Ascending aorta (tissue), 2 donors: ENCODE data around the gene EPSTI1. TPM values are rescaled to one million over a fixed set of nuclear protein-coding genes. Genes with fewer than 3 reads are reported as not detected.

Experiments used
- DNase-seq, 2 donors: peaks; one replicate each; pipeline ENCODE4 v3.0.0-alpha.2; 2019; ENCODE audit warnings: low spot score in 2 of 2
- H3K27ac ChIP-seq, 2 donors: fragments of 200-600 bp; sonication (generic); one replicate each; pipeline ENCODE4 v1.5.1; 2016 to 2017; ENCODE audit warnings: mild to moderate bottlenecking in 1 of 2
- H3K27me3 ChIP-seq: fragments of 200-600 bp; sonication (generic); one replicate; pipeline ENCODE4 v1.5.1; 2017
- H3K36me3 ChIP-seq, 2 donors: fragments of 200-600 bp; sonication (generic); one replicate each; pipeline ENCODE4 v1.5.1; 2016
- H3K4me1 ChIP-seq, 2 donors: fragments of 200-600 bp; sonication (generic); one replicate each; pipeline ENCODE4 v1.5.1; 2016 to 2017; ENCODE audit warnings: mild to moderate bottlenecking in 1 of 2
- H3K4me3 ChIP-seq, 2 donors: fragments of 200-600 bp; sonication (generic); one replicate each; pipeline ENCODE4 v1.5.1; 2016 to 2017; ENCODE audit warnings: mild to moderate bottlenecking in 1 of 2
- H3K9me3 ChIP-seq, 2 donors: fragments of 200-600 bp; sonication (generic); one replicate each; pipeline ENCODE4 v1.5.1; 2016
- CTCF ChIP-seq, 3 experiments: fragments of 200-600 bp in 2 of 3; fragments of 450-650 bp in 1 of 3; sonication (generic) in 2 of 3; IDR thresholded peaks; one replicate each; pipeline ENCODE4 v1.5.1; 2016 to 2019; ENCODE audit warnings: antibody characterized with exemption in 3 of 3, mild to moderate bottlenecking in 1 of 3, moderate library complexity in 1 of 3
- intact Hi-C: fragments of 100-400 bp; cut with DNase I; formaldehyde crosslinking; loops from one replicate; pipeline ENCODE4 v1.15.1; 2023
- total RNA-seq: library from RNA; depleted of rRNA; stranded (reverse); fragments of >200 nt; gene quantifications from one replicate; pipeline ENCODE4 v1.1.0, GENCODE V29; 2016

EPSTI1 gene
- total RNA-seq, 1 donor from 2014 or later, result 3.2 TPM

- Histone ChIP-seq H3K9me3 (no peaks in the 10 kb centered on the region), H3K4me3 (no peak overlapping the region), H3K27me3 (no peaks in the 10 kb centered on the region), H3K27ac (no peak overlapping the region), H3K36me3 (no peaks in the 10 kb centered on the region), H3K4me1 (no peaks in the 10 kb centered on the region)
- no peak for DNase-seq
- intact Hi-C loops, result no loop called here
- no peak for TF ChIP-seq CTCF (IDR thresholded peaks at IDR 0.05)
These were observed 14.8 kb downstream of the EPSTI1 start for GRCh38 chr13:42977219-42977659.

- H3K9me3 ChIP-seq, result no peaks in the 10 kb centered on the region
- H3K27me3 ChIP-seq, result no peaks in the 10 kb centered on the region
- H3K4me3 ChIP-seq, result no peak overlapping the region
- intact Hi-C loops, result no loop called here
- no peak for DNase-seq
- H3K36me3 ChIP-seq, result no peaks in the 10 kb centered on the region
- H3K4me1 ChIP-seq, result no peaks in the 10 kb centered on the region
- H3K27ac ChIP-seq, result no peak overlapping the region
- no peak for TF ChIP-seq CTCF (IDR thresholded peaks at IDR 0.05)
These were observed 16.0 kb downstream of the EPSTI1 start for GRCh38 chr13:42976066-42976465.

GRCh38 chr13:42973581-42973980 is 18.5 kb downstream of the EPSTI1 start:
- DNase-seq, result no peak
- intact Hi-C loops, result no loop called here
- no peak overlapping the region for H3K27ac ChIP-seq
- no peaks in the 10 kb centered on the region for H3K9me3 ChIP-seq
- H3K4me3 ChIP-seq, result no peak overlapping the region
- no peaks in the 10 kb centered on the region for H3K4me1 ChIP-seq
- no peaks in the 10 kb centered on the region for H3K27me3 ChIP-seq
- no peak for TF ChIP-seq CTCF (IDR thresholded peaks at IDR 0.05)
- H3K36me3 ChIP-seq, result no peaks in the 10 kb centered on the region

- no peaks in the 10 kb centered on the region for H3K27me3 ChIP-seq
- no peak overlapping the region for H3K4me3 ChIP-seq
- H3K36me3 ChIP-seq, result no peaks in the 10 kb centered on the region
- intact Hi-C loops, result no loop called here
- no peaks in the 10 kb centered on the region for H3K9me3 ChIP-seq
- DNase-seq, result no peak
- no peak for TF ChIP-seq CTCF (IDR thresholded peaks at IDR 0.05)
- no peak overlapping the region for H3K27ac ChIP-seq
- no peaks in the 10 kb centered on the region for H3K4me1 ChIP-seq
These were observed 20.2 kb downstream of the EPSTI1 start for GRCh38 chr13:42971691-42972347.

GRCh38 chr13:42970824-42971690 is 21.0 kb downstream of the EPSTI1 start:
- no peak for DNase-seq
- TF ChIP-seq CTCF (IDR thresholded peaks at IDR 0.05), result peak; percentile 38 to 67 (median 43)
- Histone ChIP-seq H3K9me3 (no peaks in the 10 kb centered on the region), H3K36me3 (no peaks in the 10 kb centered on the region), H3K27ac (no peak overlapping the region), H3K4me3 (no peak overlapping the region), H3K4me1 (no peaks in the 10 kb centered on the region), H3K27me3 (no peaks in the 10 kb centered on the region)
- intact Hi-C loops, result no loop called here
